Measurements from ENCODE around the gene SLC2A3. TPM values are rescaled to one million over a fixed set of nuclear protein-coding genes. Genes with fewer than 3 reads are reported as not detected.
"Not testable (repeated sequence)": the region's sequence is repeated elsewhere in the genome, so short reads cannot be mapped to it uniquely, and the experiment has no call there.

SLC2A3 gene
- total RNA-seq, 1 donor from 2014 or later = 61.9 TPM

- DNase-seq (ENCODE audit: low spot score) = no peak
Measured at GRCh38 chr12:7916936-7917335, 19.1 kb downstream of the SLC2A3 start.

- no peak for DNase-seq (ENCODE audit: low spot score)
Measured at GRCh38 chr12:7915661-7916403, 20.2 kb downstream of the SLC2A3 start.

GRCh38 chr12:7910106-7910505, 25.9 kb downstream of the SLC2A3 start:
- DNase-seq (ENCODE audit: low spot score) = not testable (repeated sequence)

- no peak for DNase-seq (ENCODE audit: low spot score)
Measured at GRCh38 chr12:7907009-7907408, 29.0 kb downstream of the SLC2A3 start.

- DNase-seq (ENCODE audit: low spot score) = not testable (repeated sequence)
Measured at GRCh38 chr12:7906303-7906702, 29.7 kb downstream of the SLC2A3 start.

- DNase-seq (ENCODE audit: low spot score) = not testable (repeated sequence)
Measured at GRCh38 chr12:7905600-7906125, 30.3 kb downstream of the SLC2A3 start.

- DNase-seq (ENCODE audit: low spot score) = no peak
Measured at GRCh38 chr12:7905071-7905470, 30.9 kb downstream of the SLC2A3 start.

GRCh38 chr12:7902416-7902815, 33.6 kb downstream of the SLC2A3 start:
- not testable (repeated sequence) for DNase-seq (ENCODE audit: low spot score)

- DNase-seq (ENCODE audit: low spot score) = no peak
Measured at GRCh38 chr12:7899755-7900154, 36.2 kb downstream of the SLC2A3 start.

GRCh38 chr12:7896726-7897125, 39.3 kb downstream of the SLC2A3 start:
- not testable (repeated sequence) for DNase-seq (ENCODE audit: low spot score)

GRCh38 chr12:7892186-7892980, 43.6 kb downstream of the SLC2A3 start:
- no peak for DNase-seq (ENCODE audit: low spot score)

GRCh38 chr12:7884689-7885088, 51.3 kb downstream of the SLC2A3 start:
- no peak for DNase-seq (ENCODE audit: low spot score)

GRCh38 chr12:7881736-7882120, 54.3 kb downstream of the SLC2A3 start:
- not testable (repeated sequence) for DNase-seq (ENCODE audit: low spot score)

- DNase-seq (ENCODE audit: low spot score) = not testable (repeated sequence)
Measured at GRCh38 chr12:7880952-7881735, 54.8 kb downstream of the SLC2A3 start.

- DNase-seq (ENCODE audit: low spot score) = no peak
Measured at GRCh38 chr12:7879246-7879645, 56.7 kb downstream of the SLC2A3 start.

GRCh38 chr12:7877420-7877819, 58.6 kb downstream of the SLC2A3 start:
- no peak for DNase-seq (ENCODE audit: low spot score)

GRCh38 chr12:7872566-7873319, 63.2 kb downstream of the SLC2A3 start, which contains the start of gene SLC2A14:
Gene SLC2A14 (minus strand): TSS chr12:7872915. CDS start chr12:7869880, 3,035 bp downstream.
- DNase-seq (ENCODE audit: low spot score) = no peak

GRCh38 chr12:7870335-7870734, 65.7 kb downstream of the SLC2A3 start:
- DNase-seq (ENCODE audit: low spot score) = no peak
